Measurements from ENCODE around the gene PAMR1.

The PAMR1 gene

GRCh38 chr11:35514481-35514880 lies 10.9 kb downstream of the PAMR1 start:
- no peaks in the 10 kb centered on the region for H3K4me1 ChIP-seq (ENCODE audit: control insufficient read depth in 5 of 5, insufficient read depth in 5 of 5, low read length in 5 of 5)
- no peak overlapping the region for H3K9ac ChIP-seq (ENCODE audit: low read length in 5 of 5)
- H3K4me3 ChIP-seq (ENCODE audit: low read depth in 1 of 5, low read length in 5 of 5): no peak overlapping the region
- peaks cover under 1 to 9% (median 3%) of the 10 kb centered on the region in 5 donors for H3K27me3 ChIP-seq (ENCODE audit: control insufficient read depth in 5 of 5, insufficient read depth in 4 of 5, low read length in 5 of 5)
- peaks cover 0 to 2% (median 0%) of the 10 kb centered on the region in 5 donors for H3K36me3 ChIP-seq (ENCODE audit: control insufficient read depth in 5 of 5, insufficient read depth in 5 of 5, low read length in 5 of 5)
- no peak overlapping the region for H3K27ac ChIP-seq (ENCODE audit: low read depth, low read length)
- no peaks in the 10 kb centered on the region for H3K9me3 ChIP-seq (ENCODE audit: control insufficient read depth in 5 of 5, low read length in 5 of 5)

- Histone ChIP-seq H3K27me3 (ENCODE audit: control insufficient read depth in 5 of 5, insufficient read depth in 4 of 5, low read length in 5 of 5) (peaks cover 0 to 6% (median 3%) of the 10 kb centered on the region in 5 donors), H3K4me1 (ENCODE audit: control insufficient read depth in 5 of 5, insufficient read depth in 5 of 5, low read length in 5 of 5) (no peaks in the 10 kb centered on the region), H3K4me3 (ENCODE audit: low read depth in 1 of 5, low read length in 5 of 5) (no peak overlapping the region), H3K27ac (ENCODE audit: low read depth, low read length) (no peak overlapping the region), H3K36me3 (ENCODE audit: control insufficient read depth in 5 of 5, insufficient read depth in 5 of 5, low read length in 5 of 5) (peaks cover 0 to 2% (median 0%) of the 10 kb centered on the region in 5 donors), H3K9me3 (ENCODE audit: control insufficient read depth in 5 of 5, low read length in 5 of 5) (peaks cover 0 to 7% (median 4%) of the 10 kb centered on the region in 5 donors), H3K9ac (ENCODE audit: low read length in 5 of 5) (no peak overlapping the region)
Observed at GRCh38 chr11:35511666-35512065, 13.8 kb downstream of the PAMR1 start.

GRCh38 chr11:35507688-35508087 lies 17.7 kb downstream of the PAMR1 start:
- no peak overlapping the region for H3K4me3 ChIP-seq (ENCODE audit: low read depth in 1 of 5, low read length in 5 of 5)
- H3K4me1 ChIP-seq (ENCODE audit: control insufficient read depth in 5 of 5, insufficient read depth in 5 of 5, low read length in 5 of 5): no peaks in the 10 kb centered on the region
- peaks cover 0 to 7% (median 4%) of the 10 kb centered on the region in 5 donors for H3K9me3 ChIP-seq (ENCODE audit: control insufficient read depth in 5 of 5, low read length in 5 of 5)
- H3K27me3 ChIP-seq (ENCODE audit: control insufficient read depth in 5 of 5, insufficient read depth in 4 of 5, low read length in 5 of 5): peaks cover 0 to 6% (median 3%) of the 10 kb centered on the region in 5 donors
- H3K36me3 ChIP-seq (ENCODE audit: control insufficient read depth in 5 of 5, insufficient read depth in 5 of 5, low read length in 5 of 5): peaks cover 0 to 2% (median 0%) of the 10 kb centered on the region in 5 donors
- no peak overlapping the region for H3K27ac ChIP-seq (ENCODE audit: low read depth, low read length)
- H3K9ac ChIP-seq (ENCODE audit: low read length in 5 of 5): no peak overlapping the region

- Histone ChIP-seq H3K27me3 (ENCODE audit: control insufficient read depth in 5 of 5, insufficient read depth in 4 of 5, low read length in 5 of 5) (no peaks in the 10 kb centered on the region), H3K36me3 (ENCODE audit: control insufficient read depth in 5 of 5, insufficient read depth in 5 of 5, low read length in 5 of 5) (no peaks in the 10 kb centered on the region), H3K4me1 (ENCODE audit: control insufficient read depth in 5 of 5, insufficient read depth in 5 of 5, low read length in 5 of 5) (no peaks in the 10 kb centered on the region), H3K9ac (ENCODE audit: low read length in 5 of 5) (no peak overlapping the region), H3K9me3 (ENCODE audit: control insufficient read depth in 5 of 5, low read length in 5 of 5) (peaks cover 0 to 4% (median 0%) of the 10 kb centered on the region in 5 donors), H3K4me3 (ENCODE audit: low read depth in 1 of 5, low read length in 5 of 5) (no peak overlapping the region), H3K27ac (ENCODE audit: low read depth, low read length) (no peak overlapping the region)
Observed at GRCh38 chr11:35501776-35502175, 23.6 kb downstream of the PAMR1 start.

- H3K36me3 ChIP-seq (ENCODE audit: control insufficient read depth in 5 of 5, insufficient read depth in 5 of 5, low read length in 5 of 5): no peaks in the 10 kb centered on the region
- no peak overlapping the region for H3K4me3 ChIP-seq (ENCODE audit: low read depth in 1 of 5, low read length in 5 of 5)
- H3K9ac ChIP-seq (ENCODE audit: low read length in 5 of 5): no peak overlapping the region
- no peaks in the 10 kb centered on the region for H3K4me1 ChIP-seq (ENCODE audit: control insufficient read depth in 5 of 5, insufficient read depth in 5 of 5, low read length in 5 of 5)
- H3K27me3 ChIP-seq (ENCODE audit: control insufficient read depth in 5 of 5, insufficient read depth in 4 of 5, low read length in 5 of 5): no peaks in the 10 kb centered on the region
- H3K9me3 ChIP-seq (ENCODE audit: control insufficient read depth in 5 of 5, low read length in 5 of 5): peaks cover 0 to 4% (median 0%) of the 10 kb centered on the region in 5 donors
- H3K27ac ChIP-seq (ENCODE audit: low read depth, low read length): no peak overlapping the region
Observed at GRCh38 chr11:35500744-35501143, 24.7 kb downstream of the PAMR1 start.

GRCh38 chr11:35496416-35496815 lies 29.0 kb downstream of the PAMR1 start:
- Histone ChIP-seq H3K27ac (ENCODE audit: low read depth, low read length) (no peak overlapping the region), H3K4me3 (ENCODE audit: low read depth in 1 of 5, low read length in 5 of 5) (no peak overlapping the region), H3K36me3 (ENCODE audit: control insufficient read depth in 5 of 5, insufficient read depth in 5 of 5, low read length in 5 of 5) (no peaks in the 10 kb centered on the region), H3K9ac (ENCODE audit: low read length in 5 of 5) (no peak overlapping the region), H3K27me3 (ENCODE audit: control insufficient read depth in 5 of 5, insufficient read depth in 4 of 5, low read length in 5 of 5) (peaks cover 0 to 4% (median 0%) of the 10 kb centered on the region in 5 donors), H3K4me1 (ENCODE audit: control insufficient read depth in 5 of 5, insufficient read depth in 5 of 5, low read length in 5 of 5) (no peaks in the 10 kb centered on the region), H3K9me3 (ENCODE audit: control insufficient read depth in 5 of 5, low read length in 5 of 5) (no peaks in the 10 kb centered on the region)

- no peak overlapping the region for H3K9ac ChIP-seq (ENCODE audit: low read length in 5 of 5)
- no peaks in the 10 kb centered on the region for H3K4me1 ChIP-seq (ENCODE audit: control insufficient read depth in 5 of 5, insufficient read depth in 5 of 5, low read length in 5 of 5)
- H3K27me3 ChIP-seq (ENCODE audit: control insufficient read depth in 5 of 5, insufficient read depth in 4 of 5, low read length in 5 of 5): peaks cover 0 to 4% (median 0%) of the 10 kb centered on the region in 5 donors
- H3K9me3 ChIP-seq (ENCODE audit: control insufficient read depth in 5 of 5, low read length in 5 of 5): no peaks in the 10 kb centered on the region
- H3K27ac ChIP-seq (ENCODE audit: low read depth, low read length): no peak overlapping the region
- no peak overlapping the region for H3K4me3 ChIP-seq (ENCODE audit: low read depth in 1 of 5, low read length in 5 of 5)
- no peaks in the 10 kb centered on the region for H3K36me3 ChIP-seq (ENCODE audit: control insufficient read depth in 5 of 5, insufficient read depth in 5 of 5, low read length in 5 of 5)
Observed at GRCh38 chr11:35494957-35495490, 30.4 kb downstream of the PAMR1 start.

GRCh38 chr11:35491231-35491871 lies 34.1 kb downstream of the PAMR1 start:
- H3K27me3 ChIP-seq (ENCODE audit: control insufficient read depth in 5 of 5, insufficient read depth in 4 of 5, low read length in 5 of 5): peaks cover 0 to 4% (median 0%) of the 10 kb centered on the region in 5 donors
- no peak overlapping the region for H3K9ac ChIP-seq (ENCODE audit: low read length in 5 of 5)
- no peak overlapping the region for H3K27ac ChIP-seq (ENCODE audit: low read depth, low read length)
- no peaks in the 10 kb centered on the region for H3K36me3 ChIP-seq (ENCODE audit: control insufficient read depth in 5 of 5, insufficient read depth in 5 of 5, low read length in 5 of 5)
- no peak overlapping the region for H3K4me3 ChIP-seq (ENCODE audit: low read depth in 1 of 5, low read length in 5 of 5)
- peaks cover 0 to 7% (median 2%) of the 10 kb centered on the region in 5 donors for H3K4me1 ChIP-seq (ENCODE audit: control insufficient read depth in 5 of 5, insufficient read depth in 5 of 5, low read length in 5 of 5)
- H3K9me3 ChIP-seq (ENCODE audit: control insufficient read depth in 5 of 5, low read length in 5 of 5): no peaks in the 10 kb centered on the region

- no peak overlapping the region for H3K4me3 ChIP-seq (ENCODE audit: low read depth in 1 of 5, low read length in 5 of 5)
- H3K9ac ChIP-seq (ENCODE audit: low read length in 5 of 5): no peak overlapping the region
- no peak overlapping the region for H3K27ac ChIP-seq (ENCODE audit: low read depth, low read length)
- peaks cover 0 to 2% (median under 1%) of the 10 kb centered on the region in 5 donors for H3K9me3 ChIP-seq (ENCODE audit: control insufficient read depth in 5 of 5, low read length in 5 of 5)
- H3K36me3 ChIP-seq (ENCODE audit: control insufficient read depth in 5 of 5, insufficient read depth in 5 of 5, low read length in 5 of 5): no peaks in the 10 kb centered on the region
- H3K27me3 ChIP-seq (ENCODE audit: control insufficient read depth in 5 of 5, insufficient read depth in 4 of 5, low read length in 5 of 5): peaks cover 0 to 4% (median 0%) of the 10 kb centered on the region in 5 donors
- H3K4me1 ChIP-seq (ENCODE audit: control insufficient read depth in 5 of 5, insufficient read depth in 5 of 5, low read length in 5 of 5): peaks cover 0 to 7% (median 2%) of the 10 kb centered on the region in 5 donors
Observed at GRCh38 chr11:35488117-35488516, 37.3 kb downstream of the PAMR1 start.

- Histone ChIP-seq H3K9me3 (ENCODE audit: control insufficient read depth in 5 of 5, low read length in 5 of 5) (peaks cover 0 to 6% (median 4%) of the 10 kb centered on the region in 5 donors), H3K9ac (ENCODE audit: low read length in 5 of 5) (no peak overlapping the region), H3K27ac (ENCODE audit: low read depth, low read length) (no peak overlapping the region), H3K36me3 (ENCODE audit: control insufficient read depth in 5 of 5, insufficient read depth in 5 of 5, low read length in 5 of 5) (no peaks in the 10 kb centered on the region), H3K4me3 (ENCODE audit: low read depth in 1 of 5, low read length in 5 of 5) (no peak overlapping the region), H3K27me3 (ENCODE audit: control insufficient read depth in 5 of 5, insufficient read depth in 4 of 5, low read length in 5 of 5) (peaks cover 0 to 4% (median 0%) of the 10 kb centered on the region in 5 donors), H3K4me1 (ENCODE audit: control insufficient read depth in 5 of 5, insufficient read depth in 5 of 5, low read length in 5 of 5) (peaks cover 0 to 7% (median 2%) of the 10 kb centered on the region in 5 donors)
Observed at GRCh38 chr11:35487532-35488078, 37.8 kb downstream of the PAMR1 start.

All from subcutaneous abdominal adipose tissue (tissue), 5 donors.